Uterus (tissue), 2 donors: ENCODE measurements around the gene B4GALNT3.

ENCODE experiments used
- CTCF ChIP-seq, 4 experiments: fragments of 200-600 bp in 2 of 4; fragments of 450-650 bp in 2 of 4; sonication (generic) in 2 of 4; IDR thresholded peaks; one replicate each; pipeline ENCODE4 v1.5.1; 2016 to 2019; ENCODE audit warnings: antibody characterized with exemption in 4 of 4, mild to moderate bottlenecking in 2 of 4, moderate library complexity in 1 of 4
- POLR2A ChIP-seq, 2 donors: fragments of 450-650 bp; IDR thresholded peaks; one replicate each; pipeline ENCODE4 v1.6.1; 2016; ENCODE audit warnings: antibody characterized with exemption in 2 of 2, mild to moderate bottlenecking in 1 of 2, moderate library complexity in 1 of 2

DNA sequence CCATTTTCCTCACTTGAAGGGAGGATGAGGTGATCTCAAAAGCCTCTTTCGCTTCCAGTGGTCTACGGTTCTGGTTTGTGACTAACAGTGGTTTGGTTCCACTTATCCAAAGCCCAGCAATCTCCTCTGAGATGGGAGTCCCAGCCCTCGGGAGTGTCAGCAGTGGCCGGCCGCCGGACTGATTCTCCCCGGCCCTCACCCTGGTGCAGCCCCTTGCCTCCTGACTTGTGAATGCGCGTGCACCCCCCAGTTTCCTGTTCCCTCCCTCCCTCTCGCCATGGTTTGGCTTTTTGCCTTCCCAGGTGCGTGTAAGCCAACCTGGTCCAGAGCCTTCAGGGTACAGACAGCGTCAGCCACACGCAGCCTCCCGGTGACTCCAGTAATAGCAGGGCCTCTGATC lies 74.5 kb downstream of the B4GALNT3 start:
- TF ChIP-seq CTCF (IDR thresholded peaks at IDR 0.05) (no peak), POLR2A (IDR thresholded peaks at IDR 0.05) (no peak)
